Right forelimb (tissue), 1 donor: ENCODE data around the gene LMNB1.
"Not testable (repeated sequence)": the region's sequence is repeated elsewhere in the genome, so short reads cannot be mapped to it uniquely, and the experiment has no call there.

Experiments used
- DNase-seq: peaks from one replicate; pipeline ENCODE4 v3.0.0-alpha.2; 2018

LMNB1 gene

DNA sequence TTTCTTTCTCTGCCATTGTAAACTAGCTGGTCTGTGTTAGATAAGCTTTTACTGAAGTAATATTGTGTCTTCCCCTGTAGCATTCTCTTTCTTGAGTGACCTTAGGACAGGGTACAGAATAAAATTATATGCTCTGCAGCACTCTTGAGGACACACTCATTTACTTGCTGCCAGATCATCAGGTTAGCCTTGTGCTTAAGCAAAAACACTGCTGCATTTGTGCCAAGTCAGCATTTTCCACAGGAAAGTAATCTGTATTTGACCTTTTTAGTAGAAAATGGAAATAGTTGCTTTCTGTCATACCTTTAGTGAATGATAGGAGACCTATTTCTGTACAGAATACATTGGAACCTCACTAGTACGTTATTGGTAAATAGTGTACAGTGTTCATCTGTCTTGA lies 54.2 kb downstream of the LMNB1 start:
- no peak for DNase-seq

DNA sequence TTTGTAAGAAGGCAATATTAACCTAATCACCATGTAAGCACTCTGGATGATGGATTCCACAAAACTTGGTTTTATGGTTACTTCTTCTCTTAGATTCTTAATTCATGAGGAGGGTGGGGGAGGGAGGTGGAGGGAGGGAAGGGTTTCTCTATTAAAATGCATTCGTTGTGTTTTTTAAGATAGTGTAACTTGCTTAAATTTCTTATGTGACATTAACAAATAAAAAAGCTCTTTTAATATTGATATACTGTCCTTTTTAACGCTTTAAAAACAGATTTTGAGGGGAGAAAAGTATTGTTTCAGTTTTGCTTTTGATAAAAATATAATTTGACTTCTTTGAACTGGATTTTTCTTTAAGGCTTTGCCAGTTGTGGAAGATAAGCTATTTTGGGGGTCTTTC lies 59.8 kb downstream of the LMNB1 start:
- no peak for DNase-seq

DNA sequence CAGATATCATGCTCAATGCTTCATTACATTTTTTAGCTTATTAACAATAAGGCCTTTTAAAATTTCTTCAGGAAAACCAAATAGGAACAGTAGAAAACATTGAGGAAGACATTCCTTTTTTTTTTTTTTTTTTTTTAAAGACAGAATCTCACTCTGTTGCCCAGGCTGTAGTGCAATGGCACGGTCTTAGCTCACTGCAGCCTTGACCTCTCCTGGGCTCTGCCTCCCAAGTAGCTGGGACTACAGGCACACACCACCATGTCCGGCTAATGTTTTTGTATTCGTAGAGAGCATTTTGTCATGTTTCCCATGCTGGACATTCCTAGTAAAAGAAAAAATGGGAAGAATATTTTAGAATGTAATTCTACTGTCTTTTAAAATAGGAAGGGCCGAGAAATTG lies 60.3 kb downstream of the LMNB1 start:
- DNase-seq = no peak

GRCh38 chr5:126837906-126838539 lies 61.1 kb downstream of the LMNB1 start:
- DNase-seq = no peak

- not testable (repeated sequence) for DNase-seq
These were observed 62.5 kb downstream of the LMNB1 start for GRCh38 chr5:126839407-126839806.

GRCh38 chr5:126843375-126843774 lies 66.4 kb downstream of the LMNB1 start:
- not testable (repeated sequence) for DNase-seq

- DNase-seq = not testable (repeated sequence)
These were observed 68.6 kb downstream of the LMNB1 start for GRCh38 chr5:126845470-126846070.

GRCh38 chr5:126846344-126846743 lies 69.4 kb downstream of the LMNB1 start:
- DNase-seq = no peak

DNA sequence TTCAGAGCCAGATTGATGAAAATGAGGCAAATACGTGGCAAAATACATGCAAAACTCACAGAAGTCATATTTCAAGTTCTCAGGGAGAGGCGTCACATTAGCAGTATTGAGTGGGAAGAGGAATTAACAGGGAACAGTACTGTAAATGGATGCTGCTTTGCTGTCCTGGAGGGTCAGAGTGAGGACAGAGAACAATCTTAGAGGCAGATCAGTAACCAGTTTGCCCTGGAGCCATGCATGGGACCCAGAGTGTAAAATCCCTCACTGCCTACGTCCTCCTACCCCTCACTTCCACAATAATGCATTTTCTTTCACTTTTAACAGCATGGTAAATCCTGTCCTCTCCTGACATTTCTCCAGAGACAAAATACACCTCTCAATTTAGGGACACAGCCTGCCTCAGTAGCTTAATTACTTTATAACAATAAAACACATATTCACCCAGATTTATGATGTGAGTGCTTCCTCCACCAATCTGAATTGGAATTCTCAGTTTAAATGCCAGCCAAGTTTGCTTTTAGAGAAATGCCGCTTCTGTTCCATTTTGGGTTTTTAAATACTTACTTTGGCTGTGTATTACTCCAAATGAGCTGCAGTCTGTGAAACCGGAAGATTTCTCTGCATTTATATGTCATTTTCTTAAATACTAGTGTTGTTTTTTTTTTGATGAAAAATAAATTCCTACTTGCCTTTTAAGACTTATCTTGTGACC lies 70.0 kb downstream of the LMNB1 start:
- no peak for DNase-seq

GRCh38 chr5:126847456-126847820 lies 70.5 kb downstream of the LMNB1 start:
- no peak for DNase-seq

DNA sequence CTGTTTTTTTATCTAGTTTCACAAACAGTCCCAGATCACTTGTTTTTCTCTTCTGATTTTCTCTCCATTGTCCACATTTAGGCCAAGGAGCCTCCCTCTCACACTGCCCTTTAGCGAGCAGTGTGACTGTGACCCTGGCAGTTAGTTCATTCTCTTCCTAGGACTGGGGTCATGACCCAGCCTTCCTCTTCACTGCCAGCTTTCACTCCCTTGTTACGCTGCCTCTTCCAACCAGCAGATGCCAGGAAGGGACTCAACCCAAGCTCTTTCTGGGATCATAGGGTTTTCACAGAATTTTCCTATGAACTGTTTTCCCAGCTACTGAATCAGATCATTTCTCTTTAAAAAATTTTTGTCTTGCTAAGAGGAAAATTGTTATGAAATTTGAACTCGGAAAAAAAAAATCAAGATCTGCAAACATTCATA lies 70.9 kb downstream of the LMNB1 start:
- DNase-seq = no peak

DNA sequence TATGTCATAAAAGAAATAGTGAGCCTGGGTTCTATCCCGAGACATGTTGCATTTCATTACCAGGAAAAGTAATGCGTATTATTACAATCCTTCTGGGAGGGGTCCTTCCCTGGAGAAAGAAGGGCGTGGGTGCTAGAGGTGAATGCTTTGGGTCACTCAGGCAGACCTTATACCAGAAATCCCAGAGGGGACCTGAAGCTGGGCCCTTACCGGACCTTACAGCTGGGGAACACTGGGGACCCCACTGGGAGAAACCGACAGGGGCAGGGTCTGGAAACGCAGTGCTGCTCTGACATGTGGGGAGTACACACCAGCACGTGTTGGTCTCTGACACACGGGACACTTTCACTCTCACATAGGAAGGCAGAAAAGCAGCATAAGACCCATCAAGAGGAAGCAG lies 71.3 kb downstream of the LMNB1 start:
- DNase-seq = no peak

GRCh38 chr5:126849101-126849678 lies 72.3 kb downstream of the LMNB1 start:
- no peak for DNase-seq

- peak; percentile 81 for DNase-seq
These were observed 74.6 kb downstream of the LMNB1 start for GRCh38 chr5:126851501-126852011.

DNA sequence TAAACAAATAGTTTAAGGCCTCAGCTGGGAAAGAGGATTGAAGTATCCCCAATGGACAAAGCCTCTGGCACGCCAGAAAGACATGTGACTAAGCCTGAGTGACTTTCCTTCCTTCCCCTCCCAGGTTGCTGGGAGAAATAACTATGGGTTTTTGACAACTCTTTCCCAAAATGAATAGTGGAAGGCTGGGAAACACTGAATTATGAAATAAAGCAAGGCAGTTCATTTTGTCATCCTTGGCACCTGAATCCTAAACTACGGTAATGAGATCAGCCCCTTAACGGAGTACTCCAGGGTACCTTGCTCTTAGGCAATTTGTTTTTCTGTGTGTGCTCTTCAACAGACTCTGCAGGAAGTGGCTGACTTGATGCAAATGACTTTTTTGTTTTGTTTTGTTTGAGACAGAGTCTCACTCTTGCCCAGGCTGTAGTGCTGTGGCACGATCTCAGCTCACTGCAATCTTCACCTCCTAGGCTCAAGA lies 75.2 kb downstream of the LMNB1 start:
- no peak for DNase-seq

DNA sequence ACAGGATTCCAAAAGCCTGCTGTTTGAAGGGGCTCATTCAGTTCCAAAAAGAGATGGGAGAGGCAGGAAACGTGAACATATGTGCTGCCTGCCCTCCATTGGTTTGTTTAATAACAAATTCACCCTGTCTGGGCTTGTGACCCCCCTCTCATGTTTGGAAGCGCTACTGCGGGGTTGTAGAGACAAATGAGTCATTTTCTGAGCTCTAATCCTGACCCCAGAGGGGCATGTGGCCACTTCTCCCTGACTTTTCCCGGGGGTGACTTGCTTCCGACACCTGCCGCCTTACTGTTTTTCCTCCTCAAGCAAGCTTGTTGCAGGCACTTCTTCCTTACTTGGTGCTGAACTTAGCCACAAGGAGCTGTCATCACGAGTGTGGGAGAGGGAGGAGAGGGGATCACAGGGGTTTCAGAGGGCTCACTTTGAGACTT lies 75.9 kb downstream of the LMNB1 start:
- no peak for DNase-seq

DNA sequence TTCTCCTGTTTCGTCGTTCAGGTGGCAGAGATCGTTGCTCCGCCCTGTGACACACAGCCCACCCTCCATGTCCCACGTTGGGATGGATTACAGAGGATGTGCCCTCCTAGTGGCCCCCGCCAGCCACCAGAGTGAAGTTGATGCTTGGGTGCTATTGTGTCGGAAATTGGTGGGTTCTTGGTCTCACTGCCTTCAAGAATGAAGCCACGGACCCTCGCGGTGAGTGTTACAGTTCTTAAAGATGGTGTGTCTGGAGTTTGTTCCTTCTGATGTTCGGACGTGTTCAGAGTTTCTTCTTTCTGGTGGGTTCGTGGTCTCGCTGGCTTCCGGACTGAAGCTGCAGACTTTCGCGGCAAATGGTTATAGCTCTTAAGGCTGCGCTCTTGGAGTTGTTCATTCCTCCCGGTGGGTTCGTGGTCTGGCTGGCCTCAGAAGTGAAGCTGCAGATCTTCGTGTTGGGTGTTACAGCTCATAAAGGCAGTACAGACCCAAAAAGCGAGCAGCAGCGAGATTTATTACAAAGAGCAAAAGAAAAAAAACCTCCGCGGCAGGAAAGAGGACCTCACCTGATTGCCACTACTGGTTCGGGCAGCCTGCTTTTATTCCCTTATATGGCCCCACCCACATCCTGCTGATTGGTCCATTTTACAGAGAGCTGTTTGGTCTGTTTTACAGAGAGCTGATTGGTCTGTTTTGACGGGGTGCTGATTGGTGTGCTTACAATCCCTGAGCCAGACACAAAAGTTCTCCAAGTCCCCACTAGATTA lies 76.8 kb downstream of the LMNB1 start:
- DNase-seq = not testable (repeated sequence)

GRCh38 chr5:126854526-126855110 lies 77.7 kb downstream of the LMNB1 start:
- DNase-seq = no peak

DNA sequence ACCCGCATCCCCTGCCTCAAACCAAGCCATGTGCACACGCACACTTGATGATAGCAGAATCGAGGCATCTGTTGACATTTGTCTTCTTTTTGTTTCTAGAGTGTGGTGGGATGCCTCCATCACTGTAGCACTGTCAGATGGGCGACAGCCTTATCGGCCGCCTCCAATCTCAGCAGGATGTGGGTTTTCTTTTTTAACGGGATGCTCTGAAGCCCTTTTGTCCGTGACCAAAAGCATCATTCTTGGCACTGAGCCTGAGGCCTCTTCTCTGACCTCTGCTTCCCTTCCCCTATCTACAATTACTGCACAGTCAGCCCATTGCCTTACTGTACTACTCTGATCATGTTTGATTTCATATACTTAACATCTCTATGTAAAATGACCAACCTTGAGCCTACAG lies 78.3 kb downstream of the LMNB1 start:
- DNase-seq = no peak

GRCh38 chr5:126857472-126858410 lies 80.8 kb downstream of the LMNB1 start:
- DNase-seq = no peak

GRCh38 chr5:126858441-126858840 lies 81.5 kb downstream of the LMNB1 start:
- DNase-seq = no peak
